Body of pancreas (tissue), 4 donors: ENCODE data around the gene GIT2.

Experiments
- CTCF ChIP-seq, 7 experiments: fragments of 450-650 bp in 4 of 7; fragments of 200-600 bp in 3 of 7; sonication (generic) in 3 of 7; IDR thresholded peaks; one replicate each; pipeline ENCODE4 v1.5.1; 2016 to 2019; ENCODE audit warnings: antibody characterized with exemption in 7 of 7
- POLR2A ChIP-seq, 3 donors: fragments of 450-650 bp; IDR thresholded peaks; one replicate each; pipeline ENCODE4 v1.6.1; 2016; ENCODE audit warnings: antibody characterized with exemption in 3 of 3, mild to moderate bottlenecking in 2 of 3

- no peak for TF ChIP-seq POLR2A (IDR thresholded peaks at IDR 0.05)
- TF ChIP-seq CTCF (IDR thresholded peaks at IDR 0.05) = no peak
Measured at GRCh38 chr12:109968801-109969200, 27.4 kb downstream of the GIT2 start.
